Suprapubic skin (tissue), 3 donors: ENCODE results near the gene SPRYD3.

Source experiments
- CTCF ChIP-seq, 2 donors: fragments of 200-600 bp in 1 of 2; fragments of 450-650 bp in 1 of 2; sonication (generic) in 1 of 2; IDR thresholded peaks; one replicate each; pipeline ENCODE4 v1.5.1; 2016 to 2019; ENCODE audit warnings: antibody characterized with exemption in 2 of 2, mild to moderate bottlenecking in 1 of 2, moderate library complexity in 1 of 2
- POLR2A ChIP-seq, 2 donors: fragments of 450-650 bp; IDR thresholded peaks; one replicate each; pipeline ENCODE4 v1.6.1; 2017; ENCODE audit warnings: antibody characterized with exemption in 2 of 2, mild to moderate bottlenecking in 2 of 2, moderate library complexity in 2 of 2

- TF ChIP-seq POLR2A (IDR thresholded peaks at IDR 0.05) (no peak), CTCF (IDR thresholded peaks at IDR 0.05) (no peak)
These were observed 16.9 kb downstream of the SPRYD3 start for GRCh38 chr12:53062011-53062961.
